Keratinocyte (primary cell): Measurements from ENCODE around the gene CFAP43. TPM values are rescaled to one million over a fixed set of nuclear protein-coding genes. Genes with fewer than 3 reads are reported as not detected.
"Not testable (repeated sequence)": the region's sequence is repeated elsewhere in the genome, so short reads cannot be mapped to it uniquely, and the experiment has no call there.

Experiments
- DNase-seq: peaks from one replicate; pipeline ENCODE4 v3.0.0-alpha.2; 2011; ENCODE audit warnings: low read depth, missing footprints, low spot score
- FAIRE-seq: peaks from 2 replicates; lab custom pipeline; 2011; peaks lifted over from hg19 to GRCh38; lab: Jason Lieb, UNC
- H2AFZ ChIP-seq: 2 replicates; pipeline ENCODE4 v1.6.0; 2012; ENCODE audit warnings: low read length, control low read depth, inconsistent platforms; ENCODE audit not compliant: control insufficient read depth
- H3K27ac ChIP-seq: 2 replicates; pipeline ENCODE4 v1.5.1; 2011; ENCODE audit warnings: low read length; ENCODE audit not compliant: control insufficient read depth, insufficient read depth
- H3K27me3 ChIP-seq: 3 replicates; pipeline ENCODE4 v1.6.0; 2011; ENCODE audit warnings: low read length; ENCODE audit not compliant: control insufficient read depth, insufficient read depth; ENCODE audit errors: extremely low read depth
- H3K36me3 ChIP-seq, 2 experiments: 2 replicates in 1 of 2; 3 replicates in 1 of 2; pipeline ENCODE4 v1.5.1; 2011; ENCODE audit warnings: low read length in 2 of 2, mild to moderate bottlenecking in 1 of 2; ENCODE audit not compliant: control insufficient read depth in 2 of 2, insufficient read depth in 2 of 2; ENCODE audit errors: extremely low read depth in 1 of 2
- H3K4me1 ChIP-seq: 3 replicates; pipeline ENCODE4 v1.5.1; 2011; ENCODE audit warnings: low read length; ENCODE audit not compliant: control insufficient read depth, insufficient read depth; ENCODE audit errors: extremely low read depth
- H3K4me2 ChIP-seq: 3 replicates; pipeline ENCODE4 v1.6.0; 2011; ENCODE audit warnings: low read depth, low read length; ENCODE audit not compliant: control insufficient read depth, insufficient read depth; ENCODE audit errors: extremely low read depth
- H3K4me3 ChIP-seq, 3 experiments: fragments of 200-600 bp in 1 of 3; sonication (generic) in 1 of 3; 2 replicates in 2 of 3; 3 replicates in 1 of 3; pipeline ENCODE4 v1.5.1; 2011 to 2016; ENCODE audit warnings: low read length in 3 of 3, mild to moderate bottlenecking in 3 of 3, control low read depth in 2 of 3, inconsistent platforms in 1 of 3, low read depth in 1 of 3, mixed read lengths in 1 of 3, mixed run types in 1 of 3, moderate library complexity in 1 of 3; ENCODE audit not compliant: control insufficient read depth in 2 of 3, insufficient read depth in 2 of 3; ENCODE audit errors: extremely low read depth in 1 of 3
- H3K79me2 ChIP-seq: 2 replicates; pipeline ENCODE4 v1.6.0; 2012; ENCODE audit warnings: low read length; ENCODE audit not compliant: control insufficient read depth, insufficient read depth
- H3K9ac ChIP-seq: 3 replicates; pipeline ENCODE4 v1.6.0; 2011; ENCODE audit warnings: low read length; ENCODE audit not compliant: control insufficient read depth, insufficient read depth; ENCODE audit errors: extremely low read depth
- H3K9me1 ChIP-seq: 3 replicates; pipeline ENCODE4 v1.6.0; 2011; ENCODE audit warnings: low read length; ENCODE audit not compliant: control insufficient read depth, insufficient read depth; ENCODE audit errors: extremely low read depth
- H3K9me3 ChIP-seq: 2 replicates; pipeline ENCODE4 v1.5.1; 2012; ENCODE audit warnings: low read depth, low read length; ENCODE audit not compliant: control insufficient read depth
- H4K20me1 ChIP-seq: 3 replicates; pipeline ENCODE4 v1.6.0; 2011; ENCODE audit warnings: low read length; ENCODE audit not compliant: control insufficient read depth, insufficient read depth; ENCODE audit errors: extremely low read depth
- EZH2 ChIP-seq: IDR thresholded peaks from one replicate; pipeline ENCODE4 v1.6.1; 2012; ENCODE audit warnings: inconsistent platforms, mild to moderate bottlenecking, low read length, moderate library complexity
- dilution Hi-C: fragments of 300-500 bp; cut with MboI; formaldehyde crosslinking; loops from one replicate; pipeline ENCODE4 v1.7.0; 2020; ENCODE audit warnings: low sequenced_read_pairs; ENCODE audit not compliant: extremely low pct_ligation_motif_present
- polyA plus RNA-seq, 5 experiments: library from polyadenylated mRNA; depleted of rRNA in 3 of 5; stranded (reverse) in 3 of 5; stranded (forward) in 1 of 5; unstranded in 1 of 5; fragments of >200 nt; gene quantifications; 1 replicate in 1 of 5; 2 replicates in 3 of 5; 3 replicates in 1 of 5; pipeline versions ENCODE4 v1.2.1 to v1.2.3, GENCODE V29; 2011 to 2012; ENCODE audit warnings: missing spikeins in 2 of 5, low read depth in 1 of 5, low replicate concordance in 1 of 5
- TF ChIP-seq, protein P1 (sequence below), 3 experiments: IDR thresholded peaks in 1 of 3; conservative IDR thresholded peaks in 1 of 3; optimal IDR thresholded peaks in 1 of 3; 2 replicates in 2 of 3; 3 replicates in 1 of 3; pipeline versions ENCODE3 to v1.5.1; 2011; ENCODE audit warnings: low read length in 3 of 3, mild to moderate bottlenecking in 3 of 3, moderate library complexity in 2 of 3, control low read depth in 1 of 3, inconsistent platforms in 1 of 3; ENCODE audit not compliant: insufficient read depth in 2 of 3; ENCODE audit errors: extremely low read depth in 1 of 3

Gene CFAP43
- polyA plus RNA-seq, 1 donor (not counting 4 experiments of a cell fraction or from before 2014, with no cell fraction given): 0.25 TPM

DNA sequence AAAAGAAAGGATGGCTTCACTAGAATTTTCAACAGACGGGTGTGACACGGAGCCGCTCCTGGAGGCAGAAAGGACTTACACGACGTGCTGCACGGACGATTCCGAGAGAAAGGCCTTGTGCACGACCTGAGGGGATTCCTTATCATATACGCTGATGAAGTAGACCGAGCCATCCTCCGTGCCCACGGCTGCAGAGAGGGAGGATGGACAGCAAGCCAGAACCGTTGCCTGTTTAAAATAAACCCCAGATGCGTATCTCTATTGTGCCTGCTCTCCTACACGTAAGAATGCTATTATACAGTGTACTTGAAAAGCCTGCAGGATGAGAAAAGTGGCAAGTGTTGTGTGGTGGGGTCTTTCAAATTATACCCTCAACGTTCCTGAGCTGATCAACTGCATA lies 38.4 kb downstream of the CFAP43 start:
- H3K9ac ChIP-seq: no peak overlapping the region
- H3K36me3 ChIP-seq: no peaks in the 10 kb centered on the region
- H3K27me3 ChIP-seq: peaks cover 6% of the 10 kb centered on the region
- peaks cover 7% of the 10 kb centered on the region for H3K4me1 ChIP-seq
- H3K79me2 ChIP-seq: no peaks in the 10 kb centered on the region
- TF ChIP-seq EZH2: no peak
- TF ChIP-seq, protein P1, sequence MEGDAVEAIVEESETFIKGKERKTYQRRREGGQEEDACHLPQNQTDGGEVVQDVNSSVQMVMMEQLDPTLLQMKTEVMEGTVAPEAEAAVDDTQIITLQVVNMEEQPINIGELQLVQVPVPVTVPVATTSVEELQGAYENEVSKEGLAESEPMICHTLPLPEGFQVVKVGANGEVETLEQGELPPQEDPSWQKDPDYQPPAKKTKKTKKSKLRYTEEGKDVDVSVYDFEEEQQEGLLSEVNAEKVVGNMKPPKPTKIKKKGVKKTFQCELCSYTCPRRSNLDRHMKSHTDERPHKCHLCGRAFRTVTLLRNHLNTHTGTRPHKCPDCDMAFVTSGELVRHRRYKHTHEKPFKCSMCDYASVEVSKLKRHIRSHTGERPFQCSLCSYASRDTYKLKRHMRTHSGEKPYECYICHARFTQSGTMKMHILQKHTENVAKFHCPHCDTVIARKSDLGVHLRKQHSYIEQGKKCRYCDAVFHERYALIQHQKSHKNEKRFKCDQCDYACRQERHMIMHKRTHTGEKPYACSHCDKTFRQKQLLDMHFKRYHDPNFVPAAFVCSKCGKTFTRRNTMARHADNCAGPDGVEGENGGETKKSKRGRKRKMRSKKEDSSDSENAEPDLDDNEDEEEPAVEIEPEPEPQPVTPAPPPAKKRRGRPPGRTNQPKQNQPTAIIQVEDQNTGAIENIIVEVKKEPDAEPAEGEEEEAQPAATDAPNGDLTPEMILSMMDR (optimal IDR thresholded peaks at IDR 0.05 in 1 of 3, IDR thresholded peaks at IDR 0.05 in 1 of 3, conservative IDR thresholded peaks at IDR 0.05 in 1 of 3; ENCODE audit: extremely low read depth in 1 of 3, insufficient read depth in 2 of 3, low read length in 3 of 3): no peak
- H3K4me2 ChIP-seq: no peak overlapping the region
- H2AFZ ChIP-seq: no peak overlapping the region
- no peaks in the 10 kb centered on the region for H3K9me3 ChIP-seq
- H4K20me1 ChIP-seq: no peaks in the 10 kb centered on the region
- no peak for DNase-seq
- no peak overlapping the region for H3K27ac ChIP-seq
- dilution Hi-C loops: no loop called here
- no peak overlapping the region for H3K4me3 ChIP-seq
- no peaks in the 10 kb centered on the region for H3K9me1 ChIP-seq
- no peak for FAIRE-seq

DNA sequence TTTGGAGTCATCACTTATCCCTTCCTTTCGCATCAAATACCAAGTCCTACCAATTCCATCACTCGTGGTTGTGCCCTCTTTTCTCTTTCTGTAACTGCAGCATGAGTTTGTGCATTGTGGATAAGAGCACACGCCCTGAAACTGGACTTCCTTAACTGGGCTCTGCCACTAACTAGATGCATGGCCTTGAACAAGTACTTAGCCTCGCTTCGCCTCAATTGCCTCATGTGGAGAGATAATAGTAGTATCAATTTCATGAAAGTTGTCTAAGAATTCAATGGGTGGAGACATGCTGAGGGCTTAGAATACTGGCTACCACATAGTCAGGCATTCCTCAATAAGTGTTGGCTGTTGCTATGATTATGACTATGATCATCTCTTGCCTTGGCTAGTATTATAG lies 41.5 kb downstream of the CFAP43 start:
- Histone ChIP-seq H3K4me1 (no peaks in the 10 kb centered on the region), H3K9me3 (no peaks in the 10 kb centered on the region), H3K9me1 (no peaks in the 10 kb centered on the region), H3K79me2 (no peaks in the 10 kb centered on the region), H4K20me1 (no peaks in the 10 kb centered on the region), H2AFZ (no peak overlapping the region), H3K36me3 (no peaks in the 10 kb centered on the region), H3K4me3 (no peak overlapping the region), H3K9ac (no peak overlapping the region), H3K4me2 (no peak overlapping the region), H3K27me3 (peaks cover 9% of the 10 kb centered on the region), H3K27ac (no peak overlapping the region)
- no peak for TF ChIP-seq EZH2
- FAIRE-seq (no peak), DNase-seq (no peak)
- dilution Hi-C loops: no loop called here

DNA sequence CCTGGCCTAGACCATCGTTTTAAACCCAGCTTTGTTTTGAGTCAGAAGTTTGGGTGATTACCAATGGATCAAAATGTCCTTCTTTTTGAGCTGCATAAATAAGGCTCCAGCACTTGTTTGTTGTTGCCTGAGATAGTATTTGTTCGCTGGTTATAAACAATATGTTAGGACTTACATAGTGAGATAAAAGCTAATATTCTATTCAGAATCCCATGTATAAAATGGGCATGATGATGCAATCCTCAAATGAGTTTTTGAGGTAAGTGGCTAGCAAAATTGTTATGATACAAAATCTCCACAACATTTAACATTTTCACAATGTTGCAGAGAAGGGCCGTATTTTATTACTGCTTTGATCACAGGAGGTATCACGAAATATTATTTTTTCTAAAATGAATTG lies 48.5 kb downstream of the CFAP43 start:
- H3K9me1 ChIP-seq: no peaks in the 10 kb centered on the region
- no peaks in the 10 kb centered on the region for H3K9me3 ChIP-seq
- H3K27ac ChIP-seq: no peak overlapping the region
- no peak overlapping the region for H3K4me2 ChIP-seq
- H2AFZ ChIP-seq: no peak overlapping the region
- peaks cover 14% of the 10 kb centered on the region for H3K27me3 ChIP-seq
- no peak for DNase-seq
- H3K9ac ChIP-seq: no peak overlapping the region
- no peak for FAIRE-seq
- no peak for TF ChIP-seq EZH2
- TF ChIP-seq, protein P1 (optimal IDR thresholded peaks at IDR 0.05 in 1 of 3, IDR thresholded peaks at IDR 0.05 in 1 of 3, conservative IDR thresholded peaks at IDR 0.05 in 1 of 3; ENCODE audit: extremely low read depth in 1 of 3, insufficient read depth in 2 of 3, low read length in 3 of 3): no peak
- no peaks in the 10 kb centered on the region for H3K36me3 ChIP-seq
- H3K4me1 ChIP-seq: no peaks in the 10 kb centered on the region
- H3K4me3 ChIP-seq: no peak overlapping the region
- H4K20me1 ChIP-seq: no peaks in the 10 kb centered on the region
- no peaks in the 10 kb centered on the region for H3K79me2 ChIP-seq
- dilution Hi-C loops: no loop called here

DNA sequence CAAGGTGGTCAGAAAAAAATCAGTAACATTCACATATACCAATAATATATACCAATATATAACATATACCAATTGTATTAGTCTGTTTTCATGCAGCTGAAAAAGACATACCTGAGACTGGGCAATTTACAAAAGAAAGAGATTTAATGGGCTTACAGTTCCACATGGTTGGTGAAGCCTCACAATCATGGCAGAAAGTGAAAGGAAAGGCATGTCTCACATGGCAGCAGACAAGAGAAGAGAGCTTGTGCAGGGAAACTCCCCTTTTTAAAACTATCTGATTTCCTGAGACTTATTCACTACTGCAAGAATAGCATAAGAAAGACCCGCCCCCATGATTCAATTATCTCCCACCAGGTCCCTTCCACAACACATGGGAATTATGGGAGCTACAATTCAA lies 58.0 kb downstream of the CFAP43 start:
- H2AFZ ChIP-seq, H4K20me1 ChIP-seq, H3K27me3 ChIP-seq, H3K9me1 ChIP-seq, H3K79me2 ChIP-seq, DNase-seq, FAIRE-seq, H3K27ac ChIP-seq, H3K9me3 ChIP-seq, H3K36me3 ChIP-seq, dilution Hi-C loops, H3K4me1 ChIP-seq, H3K4me3 ChIP-seq, H3K4me2 ChIP-seq, H3K9ac ChIP-seq: not testable (repeated sequence)
